Fibroblast of skin of right quadriceps (primary cell): ENCODE measurements around the gene ORC2.
"Not testable (repeated sequence)": the region's sequence is repeated elsewhere in the genome, so short reads cannot be mapped to it uniquely, and the experiment has no call there.

Source experiments
- DNase-seq: peaks from one replicate; pipeline ENCODE4 v3.0.0-alpha.2; 2013

Gene ORC2

DNA sequence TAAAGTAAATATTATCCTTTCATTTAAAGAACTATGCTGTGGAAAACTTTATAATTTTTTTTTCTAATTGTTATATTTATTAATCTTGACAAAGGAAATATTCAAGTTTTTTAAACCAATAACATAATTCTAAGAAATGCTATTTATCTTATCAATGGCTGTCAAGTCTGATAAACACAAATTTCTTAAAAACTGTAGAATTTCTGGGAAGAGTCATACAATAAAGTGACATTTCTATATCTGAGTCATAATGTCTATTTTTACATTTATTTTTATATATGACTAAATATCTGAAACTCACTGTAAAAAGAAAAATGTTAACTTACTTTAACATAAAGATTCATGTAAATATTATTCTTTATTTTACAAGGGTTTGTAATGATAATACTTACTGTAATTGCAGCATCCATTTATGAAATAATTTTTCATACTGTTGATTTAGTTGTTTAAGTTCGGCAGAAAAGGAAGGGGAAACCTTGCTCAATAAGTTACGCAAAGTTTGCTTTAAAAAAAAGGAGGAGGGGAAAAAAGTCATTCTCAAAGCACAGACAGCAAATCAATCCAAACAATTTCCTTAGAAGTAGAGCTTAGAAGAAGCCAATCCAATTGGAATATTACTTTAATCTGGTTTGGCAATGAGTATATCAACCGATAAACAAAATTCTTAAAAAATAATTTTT is 32.4 kb downstream of the ORC2 start:
- DNase-seq: no peak

DNA sequence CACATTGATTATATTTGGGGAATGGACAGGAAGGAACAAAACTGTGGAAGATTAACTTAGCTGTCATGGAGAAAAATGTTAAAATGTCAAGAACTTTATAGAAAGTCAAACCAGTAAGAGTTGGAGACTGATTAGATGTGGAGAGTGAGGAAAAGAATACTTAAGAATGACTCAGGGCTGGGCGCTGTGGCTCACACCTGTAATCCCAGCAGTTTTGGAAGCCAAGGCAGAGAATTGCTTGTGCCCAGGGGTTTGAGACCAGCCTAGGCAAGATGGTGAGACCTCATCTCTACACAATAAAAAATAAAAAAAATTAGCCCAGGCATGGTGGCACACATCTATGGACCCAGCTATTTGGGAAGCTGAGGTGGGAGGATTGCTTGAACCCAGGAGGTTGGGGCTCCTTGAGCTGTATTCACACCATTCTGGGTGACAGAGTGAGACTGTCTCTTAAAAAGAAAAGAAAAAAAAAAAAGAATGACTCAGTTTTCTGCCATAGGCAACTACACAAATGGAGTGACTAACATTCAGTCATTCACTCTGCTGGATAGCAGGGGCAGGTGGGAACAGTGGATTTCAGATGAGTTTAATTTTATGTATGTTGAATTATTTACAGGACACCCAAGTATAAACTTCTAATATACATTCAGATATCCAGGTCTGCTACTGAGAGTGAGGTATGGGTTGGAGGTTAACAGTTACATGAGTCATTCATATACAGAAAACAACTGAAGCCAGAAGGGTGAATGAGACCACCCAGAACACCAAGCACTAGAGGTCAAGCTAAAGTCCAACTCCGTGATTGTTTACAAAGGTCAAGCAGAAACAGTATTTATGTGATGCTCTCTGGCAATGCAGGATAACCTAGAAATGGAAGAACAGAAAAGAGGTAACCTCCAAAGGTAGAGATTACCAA is 33.9 kb downstream of the ORC2 start:
- DNase-seq: no peak

DNA sequence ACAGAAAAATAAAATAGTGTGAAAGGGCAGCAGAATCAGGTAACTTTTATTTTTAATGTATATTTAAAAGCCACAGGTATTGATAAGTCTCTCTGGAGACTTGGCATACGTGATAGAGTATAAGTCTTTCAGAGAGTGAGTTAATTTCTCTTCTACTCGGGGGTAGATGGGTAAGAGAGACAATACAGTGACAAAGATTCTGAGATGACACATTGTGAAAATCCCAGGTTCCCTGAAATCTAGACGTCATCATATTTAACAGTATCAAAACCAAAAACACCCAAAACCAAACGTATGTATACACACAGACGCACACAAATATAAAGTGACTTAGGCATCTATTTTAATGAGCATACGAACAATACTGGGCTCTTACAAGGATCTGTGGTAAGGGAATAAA is 41.0 kb downstream of the ORC2 start:
- no peak for DNase-seq

DNA sequence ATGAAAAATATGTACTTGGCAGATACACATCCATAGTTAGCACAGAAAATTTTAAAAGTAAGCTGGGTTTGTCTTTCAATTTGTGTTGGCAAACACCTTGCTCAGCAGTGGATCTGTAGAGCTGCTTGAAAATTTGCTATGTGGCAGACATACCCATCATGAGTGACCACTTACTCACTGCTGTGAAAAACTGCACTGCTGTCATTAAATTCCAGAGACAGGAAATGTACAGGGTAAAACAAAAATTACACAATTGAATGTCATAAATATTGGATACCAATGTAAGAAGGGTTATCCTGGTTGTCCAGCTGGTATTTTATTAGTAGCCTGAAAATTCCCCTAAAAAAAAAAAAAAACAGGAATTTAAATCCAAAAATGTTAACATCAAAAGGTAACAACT is 49.8 kb downstream of the ORC2 start:
- peak; percentile 70 for DNase-seq

DNA sequence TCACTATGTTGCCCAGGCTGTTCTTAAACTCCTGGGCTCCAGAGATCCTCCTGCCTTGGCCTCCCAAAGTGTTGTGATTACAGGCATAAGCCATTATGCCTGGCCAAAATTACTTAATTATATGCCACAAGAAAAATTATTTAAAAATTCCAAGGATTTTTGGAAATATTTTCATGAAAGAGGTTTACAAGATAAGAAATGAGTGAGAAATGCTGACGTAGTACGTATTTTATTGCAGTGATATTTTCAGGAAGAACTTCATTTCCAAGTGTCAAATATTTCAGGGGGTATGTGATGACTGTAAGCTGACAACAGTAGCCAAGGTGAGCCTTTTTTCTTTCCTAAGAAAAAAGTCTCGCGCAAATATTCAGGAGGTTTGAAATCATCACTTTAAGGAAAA is 53.5 kb downstream of the ORC2 start:
- no peak for DNase-seq

DNA sequence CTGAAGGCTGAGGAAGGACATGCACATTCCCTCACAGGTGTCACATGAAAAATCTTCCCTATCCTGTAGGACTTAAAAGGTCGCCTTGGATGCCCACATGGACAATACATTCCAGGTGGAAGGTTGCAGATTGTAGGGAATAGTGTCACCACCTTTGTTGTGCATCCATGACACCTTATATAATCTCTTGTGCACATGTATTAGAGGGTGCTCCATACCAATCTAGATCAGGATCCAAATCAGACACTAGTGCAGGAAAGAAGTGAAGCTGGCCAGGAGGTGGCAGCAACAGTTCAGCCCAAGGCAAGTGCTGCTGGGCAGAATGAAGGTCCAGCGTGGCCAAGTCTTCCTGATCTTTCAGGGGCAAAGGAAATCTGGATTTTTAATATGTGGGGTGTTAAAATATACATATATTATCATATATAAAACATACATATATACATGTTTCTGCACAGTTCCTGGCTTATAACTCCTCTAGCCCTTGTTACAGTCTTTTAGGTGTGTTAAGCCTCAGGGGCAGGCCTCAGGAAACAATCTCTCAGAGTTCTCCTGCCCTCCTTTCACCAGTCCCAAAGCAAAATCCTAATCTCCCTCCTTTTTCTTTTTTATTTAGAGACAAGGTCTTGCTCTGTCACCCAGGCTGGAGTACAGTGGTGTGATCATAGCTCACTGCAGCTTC is 57.7 kb downstream of the ORC2 start:
- DNase-seq: peak; percentile 52

DNA sequence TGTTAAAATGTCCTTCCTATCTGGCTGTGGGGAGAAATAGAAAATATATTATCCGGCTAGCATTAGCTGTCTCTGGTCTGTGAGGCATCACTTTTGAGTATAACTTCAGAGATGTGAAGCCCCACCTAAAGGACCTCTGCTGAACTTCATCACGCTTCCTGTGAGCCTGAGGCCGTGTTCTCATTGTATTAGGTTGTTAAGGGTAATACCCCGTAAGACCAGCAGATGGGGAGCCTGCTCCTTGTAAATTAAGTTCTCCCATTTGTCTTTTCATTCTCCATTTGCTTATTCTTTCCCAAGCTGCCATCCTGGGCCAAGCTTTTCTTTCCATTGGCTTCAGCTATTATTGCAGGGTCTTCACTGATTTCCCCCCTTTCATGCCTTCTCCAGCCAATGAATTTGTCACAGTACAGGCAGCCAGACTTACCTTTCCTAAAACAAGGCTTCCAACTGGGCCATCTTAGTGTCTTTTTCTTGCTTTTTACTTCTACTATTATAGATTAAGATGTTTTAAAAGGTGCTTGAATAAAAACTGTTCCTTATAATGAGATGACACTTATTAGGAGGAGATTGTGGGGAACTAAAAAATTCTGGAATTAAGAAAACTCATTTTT is 61.9 kb downstream of the ORC2 start:
- peak; percentile 84 for DNase-seq

DNA sequence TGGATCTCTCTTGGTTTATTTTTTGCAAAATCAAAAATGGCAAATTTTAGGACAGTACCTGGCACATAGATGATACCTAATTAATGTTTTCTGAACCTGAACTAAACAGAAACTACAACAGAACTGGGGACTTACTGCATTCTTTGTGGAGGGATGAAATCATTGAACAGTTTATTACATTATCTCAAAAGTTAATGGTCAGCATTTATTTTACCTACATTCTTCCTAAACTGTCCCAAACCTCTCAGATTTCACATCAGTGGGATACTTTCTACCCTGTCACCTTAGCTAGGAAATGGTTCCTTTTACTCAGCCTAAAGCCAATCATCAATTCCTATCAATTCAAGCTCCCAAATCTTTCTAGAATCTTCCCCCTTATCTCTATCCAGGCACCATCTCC is 64.0 kb downstream of the ORC2 start:
- no peak for DNase-seq

DNA sequence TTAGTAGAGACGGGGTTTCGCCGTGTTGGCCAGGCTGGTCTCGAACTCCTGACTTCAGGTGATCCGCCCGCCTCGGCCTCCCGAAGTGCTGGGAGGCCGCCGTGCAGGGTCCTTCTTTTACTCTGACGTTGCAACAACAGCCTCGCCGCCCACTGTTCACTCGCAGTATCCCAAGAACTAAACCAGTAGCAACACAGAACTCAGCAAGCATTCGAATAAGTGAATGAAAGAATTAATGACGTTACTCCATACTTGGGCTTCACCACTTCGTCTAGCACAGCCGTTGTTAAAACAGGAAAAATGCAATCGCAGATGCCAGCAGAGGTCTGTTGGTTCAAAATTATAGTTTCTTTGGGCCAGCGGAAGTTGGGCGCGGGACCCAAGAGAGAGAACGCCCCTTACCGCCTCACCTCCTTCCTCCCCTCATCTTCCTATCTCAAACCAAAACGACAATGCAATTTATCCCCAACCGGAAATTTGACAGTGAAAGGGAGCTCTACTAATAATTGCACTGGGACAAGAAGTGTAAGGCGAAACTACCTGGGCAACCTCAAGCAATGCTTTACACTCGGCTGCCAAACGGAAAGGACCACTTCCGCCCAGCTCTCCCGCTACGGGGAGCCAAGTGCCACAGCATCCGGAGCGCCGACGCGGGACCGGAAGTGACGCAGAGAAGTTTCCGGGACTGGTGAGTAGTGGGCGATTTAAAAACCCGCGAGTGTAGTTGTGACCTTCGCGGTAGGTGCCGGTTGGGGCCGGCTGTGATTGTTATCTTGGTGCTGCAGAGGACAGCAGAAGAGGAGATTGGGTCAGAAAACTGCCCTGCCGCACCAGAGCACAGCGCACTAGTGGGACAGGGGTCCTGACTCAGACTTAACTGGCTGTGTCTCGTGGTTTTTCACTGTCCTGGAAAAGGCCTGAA is 74.5 kb downstream of the ORC2 start, which contains the start of the genes NIF3L1 and PPIL3:
TSS of gene NIF3L1 (plus strand) at position 668 of the 922 bp plus-strand sequence. CDS start 2,573 bp downstream, outside the sequence.
TSS of gene PPIL3 (minus strand) at position 374 of the 922 bp plus-strand sequence. CDS start 1,462 bp downstream, outside the sequence.
- peak; percentile 99 for DNase-seq

DNA sequence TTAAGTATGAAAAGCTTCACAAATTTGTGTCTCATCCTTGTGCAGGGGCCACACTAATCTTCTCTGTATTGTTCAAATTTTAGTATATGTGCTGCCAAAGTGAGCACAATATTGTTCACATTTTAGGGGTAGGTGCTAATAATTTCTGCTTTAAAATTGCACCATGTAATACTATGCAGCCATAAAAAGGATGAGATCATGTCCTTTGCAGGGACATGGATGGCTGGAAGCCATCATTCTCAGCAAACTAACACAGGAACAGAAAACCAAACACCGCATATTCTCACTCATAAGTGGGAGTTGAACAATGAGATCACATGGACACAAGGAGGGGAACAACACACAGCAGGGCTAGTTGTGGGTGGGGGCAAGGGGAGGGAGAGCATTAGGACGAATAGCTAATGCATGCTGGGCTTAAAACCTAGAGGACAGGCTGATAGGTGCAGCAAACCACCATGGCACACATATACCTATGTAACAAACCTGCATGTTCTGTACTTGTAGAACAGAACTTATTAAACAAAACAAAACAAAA is 81.7 kb downstream of the ORC2 start:
- DNase-seq: not testable (repeated sequence)

DNA sequence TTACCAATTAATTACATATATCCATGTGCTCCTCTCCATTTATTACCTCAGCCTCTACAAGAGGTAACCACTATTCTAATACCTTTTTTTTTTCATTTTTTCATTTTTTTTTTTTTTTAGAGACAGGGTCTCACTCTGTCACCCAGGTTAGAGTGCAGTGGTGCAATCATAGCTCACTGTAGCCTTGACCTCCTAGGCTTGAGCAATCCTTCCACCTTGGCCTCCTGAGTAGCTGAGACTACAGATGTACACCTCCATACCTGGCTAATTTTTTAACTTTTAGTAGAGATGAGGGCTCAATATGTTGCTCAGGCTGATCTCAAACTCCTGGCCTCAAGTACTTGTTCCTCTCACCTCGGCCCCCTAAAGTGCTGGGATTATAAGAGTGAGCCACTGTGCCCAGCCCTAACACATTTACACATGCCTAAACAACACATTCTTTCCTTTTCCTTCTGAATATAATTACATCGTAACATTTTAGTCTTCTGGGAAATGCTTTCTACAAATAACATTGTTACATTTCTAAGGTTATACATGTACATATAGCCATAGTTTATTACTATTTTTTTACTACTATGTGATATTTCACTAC is 85.1 kb downstream of the ORC2 start:
- no peak for DNase-seq

DNA sequence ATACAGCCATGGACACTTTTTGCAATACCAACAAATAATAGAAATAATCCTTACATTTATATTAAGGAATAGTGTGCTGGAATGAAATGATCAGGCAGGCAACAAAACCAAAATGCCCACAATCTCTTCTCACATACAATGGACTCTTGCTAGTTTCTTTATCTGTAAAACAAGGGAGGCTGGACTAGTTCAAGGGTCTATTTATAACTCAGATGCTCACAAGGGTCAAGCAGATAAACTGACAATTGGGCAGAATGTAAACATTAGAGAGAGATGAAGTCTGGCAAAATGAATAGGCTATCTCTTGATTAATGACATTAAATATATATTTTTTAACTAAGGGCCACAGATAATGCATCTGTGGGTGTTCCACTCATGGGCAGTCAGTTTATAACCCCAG is 86.0 kb downstream of the ORC2 start:
- no peak for DNase-seq

DNA sequence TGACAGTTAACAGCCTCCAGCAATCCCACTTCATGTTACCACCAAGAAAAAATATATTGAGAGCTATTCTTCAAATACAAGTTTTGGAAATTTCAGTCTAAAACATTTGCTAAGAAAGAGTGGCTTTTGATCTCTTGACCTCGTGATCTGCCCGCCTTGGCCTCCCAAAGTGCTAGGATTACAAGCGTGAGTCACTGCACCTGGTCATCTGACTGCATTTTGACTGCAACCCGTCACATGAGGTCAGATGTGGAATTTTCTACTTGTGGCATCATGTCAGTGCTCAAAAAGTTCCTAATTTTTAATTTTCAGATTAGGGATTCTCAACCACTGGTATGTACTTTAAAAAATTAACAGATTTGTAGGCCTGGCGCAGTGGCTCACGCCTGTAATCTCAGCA is 89.9 kb downstream of the ORC2 start:
- DNase-seq: no peak

DNA sequence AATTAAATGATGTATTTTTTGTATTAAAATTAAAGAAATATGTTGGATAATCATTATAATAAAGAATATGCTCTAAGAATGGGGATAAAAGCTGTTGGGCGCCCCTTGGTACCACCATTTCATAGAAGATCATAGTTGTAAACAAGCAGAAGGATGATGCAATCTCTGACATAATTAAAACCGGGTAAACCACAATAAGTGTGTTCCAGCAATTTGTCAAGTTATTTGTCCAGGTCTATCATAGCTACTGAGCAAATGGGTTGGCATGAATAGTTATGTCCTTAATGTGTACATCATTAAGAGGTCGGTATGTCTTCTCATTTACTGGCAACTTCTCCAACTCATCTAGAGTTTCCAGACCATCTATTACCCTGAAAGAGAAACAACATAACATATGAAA is 92.3 kb downstream of the ORC2 start:
- DNase-seq: peak; percentile 26

DNA sequence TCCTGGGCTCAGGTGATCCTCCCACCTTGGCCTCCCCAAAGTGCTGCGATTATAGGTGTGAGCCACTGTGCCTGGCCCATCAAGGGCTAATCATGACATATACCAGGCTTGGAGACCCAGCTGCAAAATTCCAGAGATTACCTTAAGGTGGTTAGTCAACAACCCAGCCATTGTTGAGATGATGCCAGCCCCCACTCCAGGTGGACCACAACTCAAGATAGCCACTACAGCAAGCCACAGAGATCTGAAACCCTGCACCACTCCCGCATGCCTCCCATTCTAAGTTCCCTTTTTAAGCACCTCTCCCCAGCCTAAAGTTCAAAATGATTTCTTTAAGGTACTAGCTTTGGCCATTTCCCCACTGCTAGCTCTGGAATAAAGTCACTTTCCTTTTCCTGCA is 94.4 kb downstream of the ORC2 start:
- no peak for DNase-seq

DNA sequence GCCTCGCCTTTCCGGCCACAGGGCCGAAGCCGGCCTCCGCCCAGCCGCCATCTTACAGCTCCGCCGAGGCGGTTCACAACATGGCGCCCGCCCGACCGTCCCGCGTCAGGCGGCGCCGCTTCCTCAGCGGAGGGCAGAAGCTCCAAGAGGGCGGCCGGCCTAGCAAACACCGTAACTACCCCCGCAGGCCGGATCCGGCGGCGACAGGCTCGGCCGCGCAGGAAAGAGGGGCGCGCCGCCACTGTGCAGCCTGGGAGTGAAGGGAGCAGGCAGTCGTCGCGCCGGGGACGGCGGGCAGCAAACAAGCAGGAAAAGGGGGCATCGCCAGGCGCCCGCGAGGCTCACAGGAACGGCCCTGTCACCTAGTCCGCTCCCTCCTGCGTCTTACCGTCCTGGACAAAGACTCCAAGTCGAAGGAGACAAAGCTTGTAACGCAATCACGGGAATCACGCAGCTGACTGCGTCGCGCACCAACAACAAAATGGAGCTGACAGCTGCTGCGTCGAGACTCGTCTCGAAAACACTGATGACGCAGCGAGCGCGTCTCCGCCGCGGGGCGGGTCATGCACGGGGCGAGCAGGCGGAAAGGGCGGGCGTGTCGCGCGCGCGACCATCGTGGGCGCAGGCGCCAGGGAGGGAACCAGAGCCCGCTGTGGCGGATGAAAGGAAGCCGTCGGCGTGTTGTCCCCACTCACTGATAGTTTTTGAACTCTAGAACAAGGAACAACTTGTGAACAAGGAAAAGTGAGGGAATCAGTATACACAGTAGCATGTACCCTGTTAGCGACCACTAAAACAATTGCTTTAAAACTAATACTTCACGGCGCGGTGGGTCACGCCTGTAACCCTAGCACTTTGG is 99.1 kb downstream of the ORC2 start, which contains the start of gene CLK1:
TSS of gene CLK1 (minus strand) at position 483 of the 859 bp plus-strand sequence. CDS start 2,796 bp downstream, outside the sequence.
- DNase-seq: peak; percentile 92

DNA sequence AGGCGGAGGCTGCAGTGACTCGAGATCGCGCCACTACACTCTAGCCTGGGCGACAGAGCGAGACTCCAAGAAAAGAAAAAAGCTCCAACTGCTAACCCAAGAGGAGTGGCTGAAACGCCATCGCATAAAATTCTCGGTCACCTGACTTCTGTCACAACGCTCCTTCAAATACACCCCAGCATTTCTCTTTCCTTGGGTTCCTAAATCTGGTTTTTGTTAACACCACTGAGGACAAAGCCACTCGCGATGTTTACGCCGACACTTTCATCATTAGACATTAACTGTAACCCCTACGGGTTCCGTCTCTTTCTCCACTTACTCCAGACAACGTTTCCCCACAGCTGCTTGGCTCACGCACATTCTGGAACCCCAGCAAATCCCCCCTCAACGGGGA is 99.7 kb downstream of the ORC2 start:
- DNase-seq: no peak

DNA sequence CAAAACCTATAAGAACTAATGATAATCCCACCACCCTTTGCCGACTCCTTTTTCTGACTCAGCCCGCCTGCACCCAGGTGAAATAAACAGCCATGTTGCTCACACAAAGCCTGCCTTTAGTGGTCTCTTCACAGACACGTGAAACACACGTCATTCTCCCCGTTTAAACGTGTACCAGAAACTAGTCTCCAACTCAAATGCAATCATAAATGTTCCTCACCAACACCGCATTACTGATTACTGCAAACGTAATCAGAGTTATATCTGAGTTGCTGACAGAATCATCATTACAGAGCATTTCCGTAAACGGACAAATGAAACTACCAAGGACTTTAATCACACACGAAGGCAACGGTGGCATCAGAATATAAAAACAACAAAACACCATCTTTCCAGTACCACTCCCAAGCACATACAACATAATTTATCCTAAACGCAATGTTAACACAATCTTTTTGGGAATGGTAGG is 100.9 kb downstream of the ORC2 start:
- DNase-seq: peak; percentile 64

DNA sequence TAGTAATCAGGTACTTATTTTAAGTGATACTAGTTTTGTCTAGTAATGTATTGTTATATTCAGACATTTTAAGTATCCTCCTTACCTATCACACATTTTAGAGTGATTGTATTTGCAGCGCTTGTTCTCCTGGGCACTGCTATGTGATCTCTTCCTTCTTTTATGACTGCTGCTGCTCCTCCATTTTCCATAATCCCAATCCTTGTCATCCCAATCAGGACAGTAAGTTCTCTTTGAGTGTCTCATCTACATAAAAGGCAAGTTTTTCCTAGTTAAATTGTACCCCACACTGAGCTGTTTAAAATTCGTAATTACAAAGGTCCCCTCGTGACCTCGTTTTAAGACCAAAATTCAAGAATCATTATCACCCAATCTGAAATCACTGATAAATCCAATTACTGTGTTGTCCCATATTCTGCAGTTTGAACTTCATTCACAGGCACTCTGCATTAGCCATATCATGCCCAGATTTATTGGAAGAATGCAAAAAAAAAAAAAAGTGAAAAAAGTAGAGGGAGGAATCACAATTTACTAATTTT is 101.8 kb downstream of the ORC2 start:
- DNase-seq: no peak
